ENCODE results near the gene CIB2.

- TF ChIP-seq MYC (IDR thresholded peaks at IDR 0.05; ENCODE audit: borderline replicate concordance, low read length), result no peak
- TF ChIP-seq CTCF (IDR thresholded peaks at IDR 0.05), result no peak
- no peak for TF ChIP-seq HMGXB4 (CRISPR knock-in tag; IDR thresholded peaks at IDR 0.05; ENCODE audit: borderline replicate concordance)
- no peak for TF ChIP-seq EP300 (IDR thresholded peaks at IDR 0.05)
- TF ChIP-seq PHF8 (IDR thresholded peaks at IDR 0.05; ENCODE audit: borderline replicate concordance, low read depth), result no peak
- TF ChIP-seq POLR2A (IDR thresholded peaks at IDR 0.05; ENCODE audit: low read length), result no peak
- TF ChIP-seq NFE2L2 (conservative IDR thresholded peaks at IDR 0.05; ENCODE audit: low read length), result no peak
- no peak for TF ChIP-seq REST (IDR thresholded peaks at IDR 0.05)
Measured at GRCh38 chr15:78079298-78080087, 51.8 kb downstream of the CIB2 start.

Data from A549 (cell line).